Endometrial microvascular endothelial cells (primary cell): ENCODE data around the gene CYP1A2. TPM values are rescaled to one million over a fixed set of nuclear protein-coding genes. Genes with fewer than 3 reads are reported as not detected.
"Not testable (repeated sequence)": the region's sequence is repeated elsewhere in the genome, so short reads cannot be mapped to it uniquely, and the experiment has no call there.

ENCODE experiments used
- in situ Hi-C: cut with HindIII; loops from 2 replicates; pipeline ENCODE4 v1.10.0; 2017; ENCODE audit warnings: low sequenced_read_pairs, low pct_unique_long_range_greater_than_20kb; ENCODE audit errors: inconsistent ontology term
- total RNA-seq: library from RNA; depleted of rRNA; stranded (reverse); fragments of >200 nt; gene quantifications from one replicate; pipeline ENCODE4 v1.2.3, GENCODE V29; 2015; ENCODE audit errors: inconsistent ontology term

Gene CYP1A2
- total RNA-seq, 1 donor from 2014 or later, result not detected

DNA sequence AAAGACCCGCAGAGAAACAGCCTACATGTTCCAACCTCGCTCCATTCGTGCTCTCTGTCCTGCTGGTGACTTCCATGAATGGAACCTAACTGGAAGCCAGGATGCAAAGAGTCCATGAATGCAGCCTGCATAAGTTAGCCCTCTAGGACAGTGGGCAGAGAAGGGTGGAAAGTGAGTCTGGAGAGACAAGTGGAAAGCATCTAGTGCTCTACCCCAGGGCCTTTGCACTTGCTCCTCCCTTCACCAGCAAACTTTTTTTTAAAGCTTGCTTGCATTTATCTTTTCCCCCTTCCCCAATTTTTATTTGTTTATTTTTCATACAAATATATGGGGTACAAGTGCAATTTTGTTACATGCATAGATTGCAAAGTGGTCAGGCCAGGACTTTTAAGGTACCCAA, 15.4 kb upstream of the CYP1A2 start:
- in situ Hi-C loops, result no loop called here

DNA sequence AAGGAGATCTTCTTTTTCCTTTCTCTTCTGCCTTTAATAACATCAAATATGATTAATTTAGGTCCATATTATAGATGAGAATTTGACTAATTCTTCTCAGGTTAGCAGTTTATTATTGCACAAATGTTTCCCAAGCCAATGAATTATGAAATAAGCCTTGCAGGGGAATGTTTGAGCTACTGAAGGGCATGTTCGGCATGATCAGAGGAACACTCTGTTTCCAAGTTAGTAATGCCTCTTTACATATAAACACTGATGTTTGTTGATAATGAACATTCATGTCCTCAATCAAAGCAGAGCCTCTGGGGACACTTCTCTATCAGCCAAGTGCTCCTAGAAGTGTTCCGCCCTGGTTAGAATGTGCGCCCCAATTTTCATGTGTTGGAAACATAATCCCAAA, 13.3 kb upstream of the CYP1A2 start:
- in situ Hi-C loops, result no loop called here

DNA sequence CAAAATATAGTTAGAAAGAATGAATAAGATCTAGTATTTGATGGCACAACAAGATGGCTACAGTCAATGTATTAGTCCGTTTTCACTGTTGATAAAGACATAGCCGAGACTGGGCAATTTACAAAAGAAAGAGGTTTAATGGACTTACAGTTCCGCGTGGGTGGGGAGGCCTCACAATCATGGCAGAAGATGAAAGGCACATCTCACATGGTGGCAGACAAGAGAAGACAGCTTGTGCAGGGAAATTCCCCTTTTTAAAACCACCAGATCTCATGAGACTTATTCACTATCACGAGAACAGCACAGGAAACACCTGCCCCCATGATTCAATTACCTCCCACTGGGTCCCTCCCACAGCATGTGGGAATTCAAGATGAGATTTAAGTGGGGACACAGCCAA, 10.4 kb upstream of the CYP1A2 start:
- in situ Hi-C loops, result not testable (repeated sequence)

- in situ Hi-C loops, result no loop called here
Observed at GRCh38 chr15:74742422-74742821, 6.2 kb upstream of the CYP1A2 start.

- in situ Hi-C loops, result no loop called here
Observed at GRCh38 chr15:74746389-74746788, 2.3 kb upstream of the CYP1A2 start.

DNA sequence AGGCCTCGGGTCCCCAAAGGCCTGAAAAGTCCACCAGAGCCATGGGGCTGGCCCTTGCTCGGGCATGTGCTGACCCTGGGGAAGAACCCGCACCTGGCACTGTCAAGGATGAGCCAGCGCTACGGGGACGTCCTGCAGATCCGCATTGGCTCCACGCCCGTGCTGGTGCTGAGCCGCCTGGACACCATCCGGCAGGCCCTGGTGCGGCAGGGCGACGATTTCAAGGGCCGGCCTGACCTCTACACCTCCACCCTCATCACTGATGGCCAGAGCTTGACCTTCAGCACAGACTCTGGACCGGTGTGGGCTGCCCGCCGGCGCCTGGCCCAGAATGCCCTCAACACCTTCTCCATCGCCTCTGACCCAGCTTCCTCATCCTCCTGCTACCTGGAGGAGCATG, 1.2 kb downstream of the CYP1A2 start:
- in situ Hi-C loops, result no loop called here

GRCh38 chr15:74750751-74751150, 2.1 kb downstream of the CYP1A2 start:
- in situ Hi-C loops, result no loop called here

GRCh38 chr15:74752011-74752410, 3.4 kb downstream of the CYP1A2 start:
- in situ Hi-C loops, result no loop called here

DNA sequence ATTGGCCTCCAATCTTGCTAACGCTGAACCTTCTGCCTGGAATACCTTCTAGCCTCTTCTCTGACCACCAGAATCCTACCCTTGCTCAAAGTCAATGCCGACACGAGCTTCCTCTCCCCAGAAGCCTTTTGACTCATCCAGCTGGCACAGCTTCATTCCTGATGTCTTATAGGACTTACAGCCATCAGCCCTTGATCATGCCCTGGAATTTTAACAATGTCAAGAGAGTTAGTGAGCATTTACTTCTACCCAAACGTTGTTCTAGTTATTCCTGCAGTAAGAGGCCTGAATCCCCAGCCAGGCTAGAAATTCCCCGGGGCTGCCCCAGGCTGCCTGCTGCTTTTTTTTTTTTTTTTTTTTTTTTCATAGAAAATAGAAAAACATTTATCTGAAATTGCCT, 3.9 kb downstream of the CYP1A2 start:
- in situ Hi-C loops, result no loop called here

- in situ Hi-C loops, result no loop called here
Observed at GRCh38 chr15:74754593-74755215, 6.1 kb downstream of the CYP1A2 start.

DNA sequence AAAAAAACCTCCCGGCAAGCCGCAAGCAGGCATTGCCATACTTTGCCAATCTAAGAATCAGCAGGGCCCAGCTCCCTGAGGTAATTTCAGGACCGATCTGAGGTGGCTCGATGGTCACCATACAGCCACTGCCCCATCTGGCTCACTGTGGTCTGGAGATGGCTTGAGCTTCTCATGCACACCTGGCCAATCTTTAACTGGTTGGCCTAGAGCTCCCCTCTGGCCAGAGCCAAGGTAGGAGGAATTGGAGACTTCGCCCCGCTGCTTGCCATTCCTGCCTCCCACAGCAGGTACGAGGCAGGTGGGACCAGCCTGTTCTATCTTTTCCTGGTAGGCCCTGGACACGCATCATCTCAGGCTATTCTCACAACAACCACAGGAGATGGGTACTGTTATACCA, 10.1 kb downstream of the CYP1A2 start:
- in situ Hi-C loops, result no loop called here

- in situ Hi-C loops, result no loop called here
Observed at GRCh38 chr15:74762791-74763150, 14.1 kb downstream of the CYP1A2 start.

- in situ Hi-C loops, result no loop called here
Observed at GRCh38 chr15:74763416-74763815, 14.8 kb downstream of the CYP1A2 start.

DNA sequence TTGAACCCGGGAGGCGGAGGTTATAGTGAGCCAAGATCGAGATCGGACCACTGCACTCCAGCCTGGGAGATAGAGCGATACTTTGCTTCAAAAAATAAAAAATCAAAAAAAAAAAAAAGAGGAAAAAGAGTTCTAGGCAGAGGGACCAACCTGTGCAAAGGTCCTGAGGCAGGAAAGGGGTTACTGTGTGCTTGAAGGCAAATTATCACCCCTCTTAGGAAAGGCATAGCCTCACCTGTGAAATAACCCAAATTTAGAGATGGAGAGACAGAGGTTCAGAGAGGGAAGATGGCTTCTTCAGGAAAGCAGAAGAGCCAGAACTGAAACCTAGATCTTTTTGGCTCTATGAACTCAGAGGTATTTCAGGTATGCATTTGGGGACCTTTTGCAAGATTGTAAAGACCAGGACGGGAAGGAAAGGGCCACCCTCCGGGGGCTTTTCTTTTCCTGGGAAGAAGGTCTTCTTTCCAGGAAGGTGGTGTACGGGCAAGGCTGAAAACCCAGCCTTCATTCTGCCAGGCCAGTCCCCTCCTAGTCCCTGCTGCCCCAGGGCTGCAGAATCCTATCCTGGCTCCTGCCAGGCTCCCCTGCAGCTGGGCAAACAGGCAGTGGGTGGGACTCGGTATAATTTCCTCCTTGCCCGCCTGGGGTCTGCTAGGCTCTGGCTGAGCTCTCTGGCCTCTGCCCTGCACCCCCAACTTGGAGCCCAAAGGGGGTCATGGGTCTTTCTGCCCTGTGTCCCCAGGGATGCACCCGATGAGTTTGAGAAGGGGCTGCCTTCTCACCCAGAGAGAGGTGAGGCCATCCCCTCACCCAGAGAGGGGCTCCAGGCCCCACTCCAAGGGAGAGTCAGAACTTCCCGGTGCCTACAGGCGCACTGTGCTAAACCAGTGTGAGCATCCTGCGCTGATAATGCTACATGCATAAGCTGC, 18.8 kb downstream of the CYP1A2 start:
- in situ Hi-C loops, result no loop called here

DNA sequence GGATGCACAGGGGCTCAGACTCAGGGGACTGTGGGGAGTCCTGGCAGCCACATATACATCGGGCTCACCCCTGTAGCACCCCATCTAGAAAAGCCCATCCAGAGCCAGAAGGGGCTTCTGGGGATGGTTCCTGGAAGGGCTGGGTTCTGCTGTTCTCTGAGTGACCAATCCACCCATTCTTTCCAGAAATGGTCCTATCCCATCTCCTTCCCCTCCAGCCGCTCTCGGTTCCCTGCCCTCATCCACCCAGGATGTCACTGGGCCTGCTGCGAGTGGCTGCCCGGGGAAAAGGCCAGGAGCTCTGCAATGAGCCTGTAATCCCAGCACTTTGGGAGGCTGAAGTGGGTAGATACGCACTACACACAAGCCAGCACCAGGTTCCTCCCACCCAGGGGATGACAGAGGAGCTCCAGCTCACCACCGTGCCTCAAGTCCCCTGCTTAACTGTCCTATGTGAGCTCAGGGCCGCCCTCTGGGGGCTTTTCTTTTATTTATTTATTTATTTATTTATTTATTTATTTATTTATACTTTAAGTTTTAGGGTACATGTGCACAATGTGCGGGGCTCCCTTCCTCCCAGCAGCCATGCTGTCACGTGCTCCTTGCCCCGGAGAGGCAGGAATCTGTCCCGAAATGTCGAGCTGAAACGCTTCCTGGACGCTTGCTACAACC, 19.6 kb downstream of the CYP1A2 start:
- in situ Hi-C loops, result no loop called here

DNA sequence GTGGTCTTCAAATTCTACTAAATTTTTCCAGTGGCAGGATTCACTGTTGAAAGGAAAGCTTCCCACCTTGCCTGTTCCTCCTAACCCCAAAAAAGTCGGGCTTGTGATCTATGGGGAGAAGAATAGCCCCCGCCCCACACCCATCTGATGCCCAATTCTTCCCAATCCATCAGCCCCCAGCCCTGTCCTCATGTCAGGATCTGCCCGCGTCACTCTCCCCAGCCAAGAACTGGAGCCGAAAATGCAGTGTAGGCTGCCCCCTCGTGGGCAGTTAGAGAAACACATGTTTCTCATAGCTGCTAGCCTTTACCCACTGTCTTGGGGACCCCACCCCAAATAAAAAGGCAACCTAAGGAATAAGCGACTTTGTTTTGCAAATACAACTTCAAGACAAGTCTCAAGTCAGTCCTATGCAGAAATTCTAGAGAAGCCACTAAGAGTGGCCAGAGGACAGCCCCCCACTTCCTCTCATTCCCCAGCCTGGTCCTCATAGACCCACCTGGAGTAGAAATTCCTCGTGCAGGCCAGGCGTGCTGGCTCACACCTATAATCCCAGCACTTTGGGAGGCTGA, 20.2 kb downstream of the CYP1A2 start:
- in situ Hi-C loops, result no loop called here

- in situ Hi-C loops, result loop anchor here (5.0 kb wide), 1 partner anchor 137 kb away; no protein-coding TSS in a partner anchor
Observed at GRCh38 chr15:74769463-74770025, 20.9 kb downstream of the CYP1A2 start.

DNA sequence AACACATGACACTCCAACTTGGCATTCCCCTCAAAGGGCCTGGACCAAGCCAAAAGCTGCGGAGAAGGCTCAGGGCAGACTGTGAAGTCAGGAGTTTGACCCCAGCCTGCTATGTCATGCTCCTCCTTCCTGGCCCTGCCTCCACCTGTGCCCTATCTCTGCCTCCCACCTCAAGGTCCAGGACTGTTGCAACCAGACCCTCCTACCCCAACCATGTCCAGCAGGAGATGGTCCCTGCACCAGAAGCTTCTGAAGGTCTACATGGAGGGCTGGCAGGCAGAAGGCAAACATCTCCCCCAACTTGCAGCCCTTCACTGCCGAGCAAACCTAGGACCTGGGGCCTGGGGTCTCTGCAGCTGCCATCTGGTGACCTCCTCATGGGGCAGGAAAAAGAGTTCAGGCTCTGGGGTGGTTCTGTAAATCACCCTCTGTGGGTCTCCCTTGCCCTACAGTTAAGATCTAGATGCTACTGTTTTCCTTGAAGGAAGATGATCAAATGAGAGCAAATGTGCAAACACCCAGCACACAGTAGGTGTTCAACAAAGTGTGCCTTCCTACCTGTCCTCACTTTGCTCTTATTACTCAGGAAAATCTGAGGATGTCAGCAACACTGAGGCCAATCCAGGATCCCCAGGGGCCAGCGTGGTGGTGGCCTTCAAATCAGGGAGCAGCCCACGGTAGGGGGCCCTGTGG, 21.7 kb downstream of the CYP1A2 start:
- in situ Hi-C loops, result loop anchor here (5.0 kb wide), 1 partner anchor 138 kb away; no protein-coding TSS in a partner anchor
